IMR-90 (cell line): ENCODE measurements around the gene ALKBH6.

Source experiments
- CEBPB ChIP-seq: IDR thresholded peaks from 2 replicates; pipeline ENCODE4 v1.6.1; 2012; ENCODE audit warnings: low read depth, low read length, improper control_type of control experiment
- CHD1 ChIP-seq: IDR thresholded peaks from 2 replicates; pipeline ENCODE4 v1.6.1; 2012; ENCODE audit warnings: low read depth, low read length, improper control_type of control experiment
- FOS ChIP-seq: fragments of 150-350 bp; IDR thresholded peaks from 2 replicates; pipeline ENCODE4 v1.6.1; 2016; ENCODE audit warnings: low read depth, low read length
- MAFK ChIP-seq: IDR thresholded peaks from 2 replicates; pipeline ENCODE4 v1.6.1; 2012; ENCODE audit warnings: low read depth, low read length, improper control_type of control experiment
- MAZ ChIP-seq: IDR thresholded peaks from 2 replicates; pipeline ENCODE4 v1.6.1; 2012; ENCODE audit warnings: low read depth, mild to moderate bottlenecking, low read length, improper control_type of control experiment, moderate library complexity, borderline replicate concordance
- MXI1 ChIP-seq: IDR thresholded peaks from 2 replicates; pipeline ENCODE4 v1.6.1; 2012; ENCODE audit warnings: low read depth, mild to moderate bottlenecking, low read length, moderate library complexity, borderline replicate concordance
- POLR2A ChIP-seq: IDR thresholded peaks from 2 replicates; pipeline ENCODE4 v1.6.1; 2012; ENCODE audit warnings: mild to moderate bottlenecking, low read depth, low read length
- RAD21 ChIP-seq: IDR thresholded peaks from 2 replicates; pipeline ENCODE4 v1.6.1; 2012; ENCODE audit warnings: low read length, improper control_type of control experiment
- RFX5 ChIP-seq: IDR thresholded peaks from 2 replicates; pipeline ENCODE4 v1.8.0; 2012; ENCODE audit warnings: low read depth, mild to moderate bottlenecking, low read length, moderate library complexity
- SMC3 ChIP-seq: fragments of 150-350 bp; IDR thresholded peaks from 2 replicates; pipeline ENCODE4 v1.6.1; 2016; ENCODE audit warnings: low read depth, mild to moderate bottlenecking, antibody characterized with exemption, low read length, moderate library complexity
- TF ChIP-seq, protein P1 (sequence below): fragments of 150-350 bp; IDR thresholded peaks from 2 replicates; pipeline ENCODE4 v1.6.1; 2016; ENCODE audit warnings: low read depth, mild to moderate bottlenecking, low read length, moderate library complexity, borderline replicate concordance
- TF ChIP-seq, protein P2 (sequence below): conservative IDR thresholded peaks from 2 replicates; pipeline ENCODE4 v1.5.1; 2012; ENCODE audit warnings: mild to moderate bottlenecking, low read depth, low read length, improper control_type of control experiment
- TF ChIP-seq, protein P3 (sequence below): fragments of 150-350 bp; IDR thresholded peaks from 2 replicates; pipeline ENCODE4 v1.6.1; 2017; ENCODE audit warnings: mild to moderate bottlenecking, antibody characterized with exemption, low read length, low read depth

DNA sequence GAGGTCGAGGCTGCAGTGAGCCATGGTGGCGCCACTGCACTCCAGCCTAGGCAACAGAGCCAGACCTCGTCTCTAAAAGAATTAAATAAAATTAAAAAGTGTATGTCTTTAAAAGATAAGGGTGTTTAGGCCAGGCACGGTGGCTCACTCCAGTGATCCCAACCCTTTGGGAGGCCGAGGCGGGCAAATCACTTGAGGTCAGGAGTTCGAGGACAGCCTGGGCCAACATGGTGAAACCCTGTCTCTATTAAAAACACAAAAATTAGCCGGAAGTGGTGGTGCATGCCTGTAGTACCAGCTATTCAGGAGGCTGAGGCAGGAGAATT lies 26.5 kb downstream of the ALKBH6 start:
- TF ChIP-seq, protein P1, sequence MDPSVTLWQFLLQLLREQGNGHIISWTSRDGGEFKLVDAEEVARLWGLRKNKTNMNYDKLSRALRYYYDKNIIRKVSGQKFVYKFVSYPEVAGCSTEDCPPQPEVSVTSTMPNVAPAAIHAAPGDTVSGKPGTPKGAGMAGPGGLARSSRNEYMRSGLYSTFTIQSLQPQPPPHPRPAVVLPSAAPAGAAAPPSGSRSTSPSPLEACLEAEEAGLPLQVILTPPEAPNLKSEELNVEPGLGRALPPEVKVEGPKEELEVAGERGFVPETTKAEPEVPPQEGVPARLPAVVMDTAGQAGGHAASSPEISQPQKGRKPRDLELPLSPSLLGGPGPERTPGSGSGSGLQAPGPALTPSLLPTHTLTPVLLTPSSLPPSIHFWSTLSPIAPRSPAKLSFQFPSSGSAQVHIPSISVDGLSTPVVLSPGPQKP: no peak
- TF ChIP-seq, protein P2, sequence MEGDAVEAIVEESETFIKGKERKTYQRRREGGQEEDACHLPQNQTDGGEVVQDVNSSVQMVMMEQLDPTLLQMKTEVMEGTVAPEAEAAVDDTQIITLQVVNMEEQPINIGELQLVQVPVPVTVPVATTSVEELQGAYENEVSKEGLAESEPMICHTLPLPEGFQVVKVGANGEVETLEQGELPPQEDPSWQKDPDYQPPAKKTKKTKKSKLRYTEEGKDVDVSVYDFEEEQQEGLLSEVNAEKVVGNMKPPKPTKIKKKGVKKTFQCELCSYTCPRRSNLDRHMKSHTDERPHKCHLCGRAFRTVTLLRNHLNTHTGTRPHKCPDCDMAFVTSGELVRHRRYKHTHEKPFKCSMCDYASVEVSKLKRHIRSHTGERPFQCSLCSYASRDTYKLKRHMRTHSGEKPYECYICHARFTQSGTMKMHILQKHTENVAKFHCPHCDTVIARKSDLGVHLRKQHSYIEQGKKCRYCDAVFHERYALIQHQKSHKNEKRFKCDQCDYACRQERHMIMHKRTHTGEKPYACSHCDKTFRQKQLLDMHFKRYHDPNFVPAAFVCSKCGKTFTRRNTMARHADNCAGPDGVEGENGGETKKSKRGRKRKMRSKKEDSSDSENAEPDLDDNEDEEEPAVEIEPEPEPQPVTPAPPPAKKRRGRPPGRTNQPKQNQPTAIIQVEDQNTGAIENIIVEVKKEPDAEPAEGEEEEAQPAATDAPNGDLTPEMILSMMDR: no peak
- TF ChIP-seq RFX5 (no peak), SMC3 (no peak), POLR2A (no peak), CHD1 (no peak), MAZ (no peak), CEBPB (no peak), RAD21 (no peak), MXI1 (no peak), MAFK (no peak), FOS (no peak)
- TF ChIP-seq, protein P3, sequence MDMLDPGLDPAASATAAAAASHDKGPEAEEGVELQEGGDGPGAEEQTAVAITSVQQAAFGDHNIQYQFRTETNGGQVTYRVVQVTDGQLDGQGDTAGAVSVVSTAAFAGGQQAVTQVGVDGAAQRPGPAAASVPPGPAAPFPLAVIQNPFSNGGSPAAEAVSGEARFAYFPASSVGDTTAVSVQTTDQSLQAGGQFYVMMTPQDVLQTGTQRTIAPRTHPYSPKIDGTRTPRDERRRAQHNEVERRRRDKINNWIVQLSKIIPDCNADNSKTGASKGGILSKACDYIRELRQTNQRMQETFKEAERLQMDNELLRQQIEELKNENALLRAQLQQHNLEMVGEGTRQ: no peak
